GM12864 (cell line): ENCODE results near the gene HMGA1.
A peak's percentile ranks its signal among the peaks of the same experiment; 100 is the strongest.

Experiments used
- DNase-seq: peaks from one replicate; pipeline ENCODE4 v3.0.0-alpha.2; 2011; ENCODE audit warnings: low read depth
- H3K4me3 ChIP-seq: 2 replicates; pipeline ENCODE4 v1.5.1; 2011; ENCODE audit warnings: mild to moderate bottlenecking, low read depth, low read length, control low read depth
- TF ChIP-seq, protein P1 (sequence below): IDR thresholded peaks from 2 replicates; pipeline ENCODE4 v1.5.1; 2011; ENCODE audit warnings: low read depth, mild to moderate bottlenecking, moderate library complexity, low read length, control low read depth, inconsistent platforms; ENCODE audit errors: missing control alignments

HMGA1 gene, protein sequence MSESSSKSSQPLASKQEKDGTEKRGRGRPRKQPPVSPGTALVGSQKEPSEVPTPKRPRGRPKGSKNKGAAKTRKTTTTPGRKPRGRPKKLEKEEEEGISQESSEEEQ

DNA sequence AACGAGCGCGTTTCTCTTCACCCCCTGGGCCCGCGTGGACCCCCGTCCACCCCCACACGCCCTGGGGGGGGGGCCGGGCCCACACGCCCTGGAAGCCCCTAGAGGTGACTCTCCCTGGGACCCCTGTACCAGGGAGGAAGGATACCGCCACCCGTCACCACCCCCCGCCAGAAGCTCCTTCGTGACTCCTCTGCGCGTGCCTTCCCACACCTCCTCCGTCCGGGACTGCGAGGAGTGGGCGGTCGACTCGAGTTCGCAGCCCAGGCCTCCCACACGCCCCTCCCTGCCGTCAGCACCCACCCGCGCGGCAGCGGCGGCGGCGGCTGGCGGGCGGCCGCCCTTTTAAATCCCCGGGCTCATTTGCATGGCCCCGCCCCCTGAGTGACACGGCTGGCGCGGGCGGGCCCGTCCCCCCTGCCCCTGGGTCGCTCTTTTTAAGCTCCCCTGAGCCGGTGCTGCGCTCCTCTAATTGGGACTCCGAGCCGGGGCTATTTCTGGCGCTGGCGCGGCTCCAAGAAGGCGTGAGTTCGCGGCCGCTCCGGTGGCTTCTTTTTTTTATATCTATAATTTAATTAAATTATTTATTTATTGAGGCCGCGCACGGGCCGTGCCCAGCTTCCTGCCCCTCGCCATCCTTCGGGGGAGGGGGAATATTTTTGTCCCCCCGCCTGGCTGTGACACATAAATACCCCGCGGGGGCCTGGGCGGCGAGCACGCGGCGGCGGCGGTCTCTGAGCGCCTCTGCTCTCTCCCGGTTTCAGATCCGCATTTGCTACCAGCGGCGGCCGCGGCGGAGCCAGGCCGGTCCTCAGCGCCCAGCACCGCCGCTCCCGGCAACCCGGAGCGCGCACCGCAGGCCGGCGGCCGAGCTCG is at the start of gene HMGA1:
HMGA1 (plus strand) TSS at position 431 of the 873 bp plus-strand sequence. CDS start 3,908 bp downstream, outside the sequence.
- H3K4me3 ChIP-seq: peak within 1 kb of the TSS; percentile 93
- TF ChIP-seq, protein P1, sequence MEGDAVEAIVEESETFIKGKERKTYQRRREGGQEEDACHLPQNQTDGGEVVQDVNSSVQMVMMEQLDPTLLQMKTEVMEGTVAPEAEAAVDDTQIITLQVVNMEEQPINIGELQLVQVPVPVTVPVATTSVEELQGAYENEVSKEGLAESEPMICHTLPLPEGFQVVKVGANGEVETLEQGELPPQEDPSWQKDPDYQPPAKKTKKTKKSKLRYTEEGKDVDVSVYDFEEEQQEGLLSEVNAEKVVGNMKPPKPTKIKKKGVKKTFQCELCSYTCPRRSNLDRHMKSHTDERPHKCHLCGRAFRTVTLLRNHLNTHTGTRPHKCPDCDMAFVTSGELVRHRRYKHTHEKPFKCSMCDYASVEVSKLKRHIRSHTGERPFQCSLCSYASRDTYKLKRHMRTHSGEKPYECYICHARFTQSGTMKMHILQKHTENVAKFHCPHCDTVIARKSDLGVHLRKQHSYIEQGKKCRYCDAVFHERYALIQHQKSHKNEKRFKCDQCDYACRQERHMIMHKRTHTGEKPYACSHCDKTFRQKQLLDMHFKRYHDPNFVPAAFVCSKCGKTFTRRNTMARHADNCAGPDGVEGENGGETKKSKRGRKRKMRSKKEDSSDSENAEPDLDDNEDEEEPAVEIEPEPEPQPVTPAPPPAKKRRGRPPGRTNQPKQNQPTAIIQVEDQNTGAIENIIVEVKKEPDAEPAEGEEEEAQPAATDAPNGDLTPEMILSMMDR: no peak
- DNase-seq: peak; percentile 74

DNA sequence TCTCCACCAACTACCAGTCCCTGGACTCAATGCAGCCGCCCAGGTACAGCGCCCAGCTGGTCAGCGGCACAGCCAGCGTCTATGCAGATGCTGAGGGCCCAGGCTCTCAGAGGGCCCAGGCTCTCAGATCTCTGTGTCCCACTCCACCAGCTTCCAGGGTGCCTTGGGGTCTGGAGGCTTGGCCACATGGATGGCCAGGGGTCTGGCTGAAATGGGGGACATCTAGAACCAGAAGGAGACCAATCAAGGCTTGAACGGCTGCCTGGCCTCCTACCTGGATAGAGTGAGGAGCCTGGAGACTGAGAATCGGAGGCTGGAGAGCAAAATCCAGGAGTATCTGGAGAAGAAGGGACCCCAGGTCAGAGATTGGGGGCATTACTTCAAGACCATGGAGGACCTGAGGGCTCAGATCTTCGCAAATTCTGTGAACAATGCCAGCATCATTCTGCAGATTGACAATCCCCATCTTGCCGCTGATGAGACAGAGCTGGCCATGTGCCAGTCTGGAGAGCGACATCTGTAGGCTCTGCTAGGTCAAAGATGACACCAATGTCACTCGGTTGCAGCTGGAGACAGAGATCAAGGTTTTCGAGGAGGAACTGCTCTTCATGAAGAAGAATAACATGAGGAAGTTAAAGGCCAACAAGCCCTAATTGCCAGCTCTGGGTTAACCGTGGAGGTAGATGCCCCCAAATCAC is 46.7 kb upstream of the HMGA1 start:
- H3K4me3 ChIP-seq: no peak overlapping the region
- no peak for DNase-seq
- TF ChIP-seq, protein P1: peak; percentile 27

DNA sequence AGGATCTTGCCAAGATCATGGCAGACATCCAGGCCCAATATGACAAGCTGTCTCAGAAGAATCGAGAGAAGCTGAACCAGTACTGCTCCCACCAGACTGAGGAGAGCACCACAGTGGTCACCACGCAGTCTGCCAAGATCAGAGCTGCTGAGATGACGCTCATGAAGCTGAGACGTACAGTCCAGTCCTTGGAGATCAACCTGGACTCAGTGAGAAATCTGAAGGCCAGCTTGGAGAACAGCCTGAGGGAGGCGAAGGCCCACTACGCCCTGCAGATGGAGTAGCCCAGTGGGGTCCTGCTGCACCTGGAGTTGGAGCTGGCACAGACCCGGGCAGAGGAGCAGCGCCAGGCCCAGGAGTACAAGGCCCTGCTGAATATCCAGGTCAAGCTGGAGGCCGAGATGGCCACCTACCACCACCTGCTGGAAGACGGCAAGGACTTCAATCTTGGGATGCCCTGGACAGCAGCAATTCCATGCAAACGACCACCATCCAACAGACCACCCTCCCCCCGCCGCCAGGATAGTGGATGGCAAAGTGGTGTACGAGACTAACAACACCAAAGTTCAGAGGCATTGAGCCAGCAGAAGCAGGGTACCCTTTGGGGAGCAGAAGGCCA is 46.1 kb upstream of the HMGA1 start:
- TF ChIP-seq, protein P1: no peak
- no peak for DNase-seq
- no peak overlapping the region for H3K4me3 ChIP-seq

DNA sequence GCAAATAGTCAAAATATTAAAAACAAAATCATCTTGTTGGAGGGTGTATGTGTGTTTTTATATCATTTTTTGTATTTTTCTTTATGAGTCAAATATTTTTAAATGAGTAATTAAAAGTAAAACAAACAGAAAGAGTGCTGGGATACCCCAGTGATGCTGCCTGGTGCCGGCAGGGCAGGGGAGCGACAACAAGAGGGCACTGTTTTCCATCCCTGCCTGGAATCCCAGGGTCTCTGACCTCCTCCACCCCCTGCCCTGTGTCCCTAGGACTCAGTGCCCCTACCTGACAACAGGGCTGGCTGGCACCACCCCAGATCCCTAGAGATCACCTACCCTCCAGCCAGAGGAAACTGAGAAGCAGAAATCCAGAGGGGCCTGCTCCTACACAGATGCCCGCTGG is 41.9 kb upstream of the HMGA1 start:
- TF ChIP-seq, protein P1: no peak
- H3K4me3 ChIP-seq: no peak overlapping the region
- no peak for DNase-seq

DNA sequence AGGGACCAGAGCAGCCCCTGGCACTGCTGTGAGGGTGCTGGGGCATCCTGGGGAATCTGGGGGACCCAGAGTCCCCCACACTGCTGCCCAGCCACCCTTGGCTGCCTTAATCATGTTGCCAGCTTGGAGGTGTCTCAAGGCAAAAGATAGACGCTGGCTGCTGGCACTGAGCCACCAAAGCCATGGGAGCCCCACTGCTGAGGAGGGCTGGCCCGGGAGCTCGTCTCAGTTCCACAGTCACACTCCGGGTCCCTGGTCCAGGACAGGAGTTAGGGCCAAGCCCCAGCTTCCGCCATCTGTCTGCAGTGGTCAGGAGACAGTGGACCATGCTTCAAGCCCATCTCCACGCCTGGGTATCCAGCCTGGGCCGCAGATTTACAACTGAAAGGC is 41.0 kb upstream of the HMGA1 start:
- H3K4me3 ChIP-seq: no peak overlapping the region
- DNase-seq: no peak
- TF ChIP-seq, protein P1: no peak

DNA sequence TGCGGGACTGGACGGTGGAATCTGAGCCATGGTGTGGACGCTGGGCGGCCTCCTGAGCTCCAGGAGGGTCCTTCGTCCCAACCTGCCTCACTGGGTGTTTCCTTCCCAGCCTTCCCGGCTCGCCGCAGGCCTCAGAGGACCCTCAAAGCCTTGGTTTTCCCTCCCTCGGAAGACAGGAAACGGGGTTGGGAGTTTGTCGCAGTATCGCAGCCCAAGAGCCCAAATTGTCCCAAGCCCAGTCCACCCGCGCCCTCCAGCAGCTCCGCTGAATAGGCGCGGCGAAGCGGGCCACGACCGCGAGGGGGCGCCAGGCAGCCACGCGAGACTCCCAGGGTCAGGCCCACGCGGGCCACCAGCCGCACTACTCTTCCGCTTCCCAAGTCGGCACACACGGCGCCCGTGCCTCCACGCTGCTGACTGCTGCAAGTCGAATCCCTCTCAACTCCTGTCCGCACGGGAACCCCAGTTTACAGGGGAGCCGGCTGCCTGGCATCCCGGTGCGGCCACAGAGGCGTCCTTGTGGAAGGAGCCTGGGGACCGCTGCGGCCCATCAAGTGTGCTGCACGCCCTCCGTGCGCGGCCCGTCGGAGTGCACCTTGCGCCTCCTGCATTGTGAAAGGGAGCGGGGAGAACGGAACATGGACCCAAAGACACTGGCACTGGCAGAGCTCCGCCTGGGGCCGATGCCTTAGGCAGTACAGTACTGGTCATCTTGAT is 40.4 kb upstream of the HMGA1 start:
- TF ChIP-seq, protein P1: peak; percentile 96
- peak overlapping the region; percentile 72 for H3K4me3 ChIP-seq
- DNase-seq: peak; percentile 35
